OCI-LY1 (cell line): ENCODE results near the gene ECEL1.

Source experiments
- H2AFZ ChIP-seq: fragments of 200-600 bp; sonication (generic), shearing (Covaris generic); 2 replicates; pipeline ENCODE4 v1.6.0; 2014; ENCODE audit warnings: antibody characterized with exemption, mild to moderate bottlenecking, low read length
- H3F3A ChIP-seq: fragments of 200-600 bp; sonication (generic), shearing (Covaris generic); 2 replicates; pipeline ENCODE4 v1.6.0; 2014; ENCODE audit warnings: mild to moderate bottlenecking, antibody characterized with exemption, low read length, moderate library complexity; ENCODE audit not compliant: insufficient read depth
- H3K27ac ChIP-seq: fragments of 200-600 bp; sonication (generic); 2 replicates; pipeline ENCODE4 v1.5.1; 2014; ENCODE audit warnings: low read length, mixed run types, mild to moderate bottlenecking, low read depth; ENCODE audit not compliant: poor library complexity, severe bottlenecking
- H3K27me3 ChIP-seq: fragments of 200-600 bp; sonication (generic); 2 replicates; pipeline ENCODE4 v1.6.0; 2014; ENCODE audit warnings: antibody characterized with exemption, mild to moderate bottlenecking, low read length, moderate library complexity; ENCODE audit not compliant: insufficient read depth
- H3K36me3 ChIP-seq: fragments of 200-600 bp; sonication (generic); 2 replicates; pipeline ENCODE4 v1.6.1; 2014; ENCODE audit warnings: mild to moderate bottlenecking, antibody characterized with exemption, low read length, moderate library complexity, mixed read lengths; ENCODE audit not compliant: insufficient read depth
- H3K4me1 ChIP-seq: fragments of 200-600 bp; sonication (generic); 2 replicates; pipeline ENCODE4 v1.5.1; 2014; ENCODE audit warnings: mild to moderate bottlenecking, low read length, moderate library complexity; ENCODE audit not compliant: insufficient read depth, severe bottlenecking
- H3K4me2 ChIP-seq: fragments of 200-600 bp; sonication (generic), shearing (Covaris generic); 2 replicates; pipeline ENCODE4 v1.6.1; 2014; ENCODE audit warnings: low read length
- H3K4me3 ChIP-seq: fragments of 200-600 bp; sonication (generic); 2 replicates; pipeline ENCODE4 v1.5.1; 2014; ENCODE audit warnings: low read length, low read depth, mild to moderate bottlenecking, mixed read lengths; ENCODE audit not compliant: poor library complexity, severe bottlenecking
- H3K79me2 ChIP-seq: fragments of 200-600 bp; shearing (Covaris generic); 2 replicates; pipeline ENCODE4 v1.6.1; 2016; ENCODE audit warnings: mixed run types, low read length, mixed read lengths; ENCODE audit not compliant: insufficient read depth
- H3K9ac ChIP-seq: fragments of 200-600 bp; sonication (generic), shearing (Covaris generic); 2 replicates; pipeline ENCODE4 v1.6.1; 2014; ENCODE audit warnings: mild to moderate bottlenecking, low read length, mixed read lengths
- H3K9me2 ChIP-seq: fragments of 200-600 bp; sonication (generic), shearing (Covaris generic); 2 replicates; pipeline ENCODE4 v1.6.1; 2014; ENCODE audit warnings: low read depth, mild to moderate bottlenecking, low read length, mixed read lengths
- H3K9me3 ChIP-seq: fragments of 200-600 bp; shearing (Covaris generic); 2 replicates; pipeline ENCODE4 v1.6.1; 2014; ENCODE audit warnings: low read length, mixed read lengths
- H4K20me1 ChIP-seq: fragments of 200-600 bp; sonication (generic), shearing (Covaris generic); 2 replicates; pipeline ENCODE4 v1.6.0; 2016; ENCODE audit warnings: mild to moderate bottlenecking, low read length; ENCODE audit not compliant: insufficient read depth
- CTCF ChIP-seq: fragments of 200-600 bp; sonication (generic), shearing (Covaris generic); IDR thresholded peaks from 2 replicates; pipeline ENCODE4 v1.5.1; 2017; ENCODE audit warnings: mild to moderate bottlenecking, antibody characterized with exemption, low read length, moderate library complexity, mixed read lengths
- EZH2 ChIP-seq: fragments of 200-600 bp; sonication (generic), shearing (Covaris generic); IDR thresholded peaks from 2 replicates; pipeline ENCODE4 v1.8.0; 2017; ENCODE audit warnings: borderline replicate concordance, mixed run types, mild to moderate bottlenecking, antibody characterized with exemption, low read length, moderate library complexity, mixed read lengths

The ECEL1 gene

DNA sequence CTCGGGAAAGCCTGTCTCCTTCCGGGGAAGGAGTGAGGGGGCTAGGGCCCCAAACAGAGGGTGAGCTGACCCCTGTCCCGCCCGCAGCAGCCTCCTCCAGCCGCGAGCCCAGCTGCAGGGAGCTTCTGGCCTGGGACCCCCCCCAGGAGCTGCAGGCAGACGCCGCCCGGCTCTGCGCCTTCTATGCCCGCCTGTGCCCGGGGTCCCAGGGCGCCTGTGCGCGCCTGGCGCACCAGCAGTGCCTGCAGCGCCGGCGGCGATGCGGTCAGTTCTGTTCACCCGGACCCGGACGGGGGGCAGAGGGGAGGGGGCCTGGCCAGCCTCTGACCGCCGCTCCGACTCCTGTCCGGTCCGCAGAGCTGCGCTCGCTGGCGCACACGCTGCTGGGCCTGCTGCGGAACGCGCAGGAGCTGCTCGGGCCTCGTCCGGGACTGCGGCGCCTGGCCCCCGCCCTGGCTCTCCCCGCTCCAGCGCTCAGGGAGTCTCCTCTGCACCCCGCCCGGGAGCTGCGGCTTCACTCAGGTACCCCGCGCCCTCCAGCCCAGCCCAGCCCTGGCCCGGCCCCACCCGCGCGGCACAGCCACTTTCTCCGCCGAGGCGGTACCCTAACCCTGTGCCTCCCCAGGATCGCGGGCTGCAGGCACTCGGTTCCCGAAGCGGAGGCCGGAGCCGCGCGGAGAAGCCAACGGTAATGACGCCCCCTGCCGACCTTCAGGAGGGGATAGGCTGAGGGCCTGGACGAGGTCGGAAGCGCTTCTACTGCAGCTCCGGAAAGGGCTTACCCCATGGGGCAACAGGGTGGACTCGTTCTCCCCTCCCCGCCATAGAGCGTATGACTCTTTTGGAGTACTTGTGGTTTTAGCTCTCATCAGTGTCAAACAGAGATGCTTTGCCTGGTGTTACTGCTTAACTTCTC is 36.3 kb upstream of the ECEL1 start:
- no peak overlapping the region for H3K4me3 ChIP-seq
- H3K4me2 ChIP-seq: no peak overlapping the region
- H2AFZ ChIP-seq: no peak overlapping the region
- no peaks in the 10 kb centered on the region for H4K20me1 ChIP-seq
- H3K9ac ChIP-seq: no peak overlapping the region
- no peaks in the 10 kb centered on the region for H3F3A ChIP-seq
- no peak overlapping the region for H3K27ac ChIP-seq
- H3K9me2 ChIP-seq: no peaks in the 10 kb centered on the region
- TF ChIP-seq CTCF: peak; percentile 39
- TF ChIP-seq EZH2: no peak
- H3K4me1 ChIP-seq: no peaks in the 10 kb centered on the region
- H3K36me3 ChIP-seq: no peaks in the 10 kb centered on the region
- H3K27me3 ChIP-seq: peaks cover 3% of the 10 kb centered on the region; the same call in 1 of the 2 replicates
- no peaks in the 10 kb centered on the region for H3K9me3 ChIP-seq
- H3K79me2 ChIP-seq: no peaks in the 10 kb centered on the region

GRCh38 chr2:232523402-232523681 is 35.7 kb upstream of the ECEL1 start:
- Histone ChIP-seq H2AFZ (no peak overlapping the region), H3K4me1 (no peaks in the 10 kb centered on the region), H3K36me3 (no peaks in the 10 kb centered on the region), H3K27ac (no peak overlapping the region), H3K4me2 (no peak overlapping the region), H3K9me3 (no peaks in the 10 kb centered on the region), H3K79me2 (no peaks in the 10 kb centered on the region), H3K4me3 (no peak overlapping the region), H3K9me2 (no peaks in the 10 kb centered on the region), H3F3A (no peaks in the 10 kb centered on the region), H3K27me3 (peaks cover 3% of the 10 kb centered on the region; the same call in 1 of the 2 replicates), H3K9ac (no peak overlapping the region), H4K20me1 (no peaks in the 10 kb centered on the region)
- no peak for TF ChIP-seq CTCF
- no peak for TF ChIP-seq EZH2

DNA sequence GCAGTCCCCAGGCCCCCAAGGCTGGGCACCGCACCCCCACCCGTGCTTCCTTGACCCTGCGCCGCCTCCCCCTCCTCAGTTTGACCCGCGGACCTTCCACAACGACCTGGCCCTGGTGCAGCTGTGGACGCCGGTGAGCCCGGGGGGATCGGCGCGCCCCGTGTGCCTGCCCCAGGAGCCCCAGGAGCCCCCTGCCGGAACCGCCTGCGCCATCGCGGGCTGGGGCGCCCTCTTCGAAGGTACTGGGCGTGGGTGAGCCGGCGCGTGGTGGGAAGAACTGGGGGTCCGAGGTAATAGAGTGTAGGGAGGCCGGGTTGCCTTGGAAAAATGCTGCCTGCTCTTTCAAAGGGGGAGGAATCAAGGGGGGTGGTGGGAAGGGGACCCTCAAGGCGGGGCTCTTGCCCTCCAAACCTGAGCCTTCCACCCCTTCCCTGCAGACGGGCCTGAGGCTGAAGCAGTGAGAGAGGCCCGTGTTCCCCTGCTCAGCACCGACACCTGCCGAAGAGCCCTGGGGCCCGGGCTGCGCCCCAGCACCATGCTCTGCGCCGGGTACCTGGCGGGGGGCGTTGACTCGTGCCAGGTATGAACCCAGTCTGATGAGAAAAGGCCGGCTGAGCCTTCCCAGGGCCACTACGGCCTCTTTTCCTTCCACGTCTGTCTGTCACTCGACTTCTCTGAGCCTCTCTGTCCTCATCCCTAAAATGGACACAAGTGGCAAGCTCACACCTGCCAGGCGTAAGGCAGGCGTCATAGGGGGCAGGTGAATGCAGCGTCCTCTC is 35.2 kb upstream of the ECEL1 start:
- H3K27ac ChIP-seq: no peak overlapping the region
- H3K9ac ChIP-seq: no peak overlapping the region
- H3K9me3 ChIP-seq: no peaks in the 10 kb centered on the region
- TF ChIP-seq CTCF: no peak
- no peak overlapping the region for H3K4me3 ChIP-seq
- no peaks in the 10 kb centered on the region for H3K36me3 ChIP-seq
- H4K20me1 ChIP-seq: no peaks in the 10 kb centered on the region
- H2AFZ ChIP-seq: no peak overlapping the region
- no peaks in the 10 kb centered on the region for H3F3A ChIP-seq
- H3K4me1 ChIP-seq: no peaks in the 10 kb centered on the region
- H3K79me2 ChIP-seq: no peaks in the 10 kb centered on the region
- H3K9me2 ChIP-seq: no peaks in the 10 kb centered on the region
- no peak overlapping the region for H3K4me2 ChIP-seq
- peaks cover 3% of the 10 kb centered on the region; the same call in 1 of the 2 replicates for H3K27me3 ChIP-seq
